ENCODE results near the gene FABP6. TPM values are rescaled to one million over a fixed set of nuclear protein-coding genes. Genes with fewer than 3 reads are reported as not detected.

The FABP6 gene
- total and polyA plus RNA-seq, 5 donors from 2014 or later, result not detected

GRCh38 chr5:160227012-160227411, 2.3 kb upstream of the FABP6 start:
- H3K4me1 ChIP-seq (ENCODE audit: control insufficient read depth, insufficient read depth, low read length, poor library complexity, severe bottlenecking), result no peaks in the 10 kb centered on the region
- H3K4me1 Mint-ChIP-seq, result no peaks in the 10 kb centered on the region
- H3K27ac ChIP-seq (ENCODE audit: insufficient read depth, low read length, poor library complexity, severe bottlenecking), result no peak overlapping the region
- no peaks in the 10 kb centered on the region for H3K9me3 ChIP-seq (ENCODE audit: control insufficient read depth in 2 of 2, low read length in 2 of 2)
- peaks cover 6% of the 10 kb centered on the region for H3K27me3 Mint-ChIP-seq
- no peaks in the 10 kb centered on the region for H3K36me3 Mint-ChIP-seq
- no peak overlapping the region for H3K27ac Mint-ChIP-seq
- DNase-seq (no peak), ATAC-seq (ENCODE audit: low read depth in 2 of 2) (no peak)
- H3K4me3 ChIP-seq (ENCODE audit: low read depth, low read length), result no peak overlapping the region
- no peaks in the 10 kb centered on the region for H3K36me3 ChIP-seq (ENCODE audit: control insufficient read depth, insufficient read depth, low read length)
- no peaks in the 10 kb centered on the region for H3K27me3 ChIP-seq (ENCODE audit: control insufficient read depth, insufficient read depth, low read length)
- H3K9me3 Mint-ChIP-seq, result no peaks in the 10 kb centered on the region
- H3K4me3 Mint-ChIP-seq, result no peak overlapping the region

- Histone ChIP-seq H3K27me3 (ENCODE audit: control insufficient read depth, insufficient read depth, low read length) (no peaks in the 10 kb centered on the region), H3K4me3 (ENCODE audit: low read depth, low read length) (no peak overlapping the region), H3K27ac (ENCODE audit: insufficient read depth, low read length, poor library complexity, severe bottlenecking) (no peak overlapping the region), H3K4me1 (ENCODE audit: control insufficient read depth, insufficient read depth, low read length, poor library complexity, severe bottlenecking) (no peaks in the 10 kb centered on the region), H3K36me3 (ENCODE audit: control insufficient read depth, insufficient read depth, low read length) (no peaks in the 10 kb centered on the region), H3K9me3 (ENCODE audit: control insufficient read depth in 2 of 2, low read length in 2 of 2) (no peaks in the 10 kb centered on the region)
- H3K4me3 Mint-ChIP-seq, result no peak overlapping the region
- no peak for DNase-seq
- peaks cover 6% of the 10 kb centered on the region for H3K27me3 Mint-ChIP-seq
- H3K9me3 Mint-ChIP-seq, result no peaks in the 10 kb centered on the region
- H3K36me3 Mint-ChIP-seq, result no peaks in the 10 kb centered on the region
- no peak for ATAC-seq (ENCODE audit: low read depth in 2 of 2)
- no peaks in the 10 kb centered on the region for H3K4me1 Mint-ChIP-seq
- H3K27ac Mint-ChIP-seq, result no peak overlapping the region
Observed at GRCh38 chr5:160230686-160231527, 1.6 kb downstream of the FABP6 start.

- Histone ChIP-seq H3K27ac (ENCODE audit: insufficient read depth, low read length, poor library complexity, severe bottlenecking) (no peak overlapping the region), H3K4me3 (ENCODE audit: low read depth, low read length) (no peak overlapping the region), H3K9me3 (ENCODE audit: control insufficient read depth in 2 of 2, low read length in 2 of 2) (no peaks in the 10 kb centered on the region), H3K36me3 (ENCODE audit: control insufficient read depth, insufficient read depth, low read length) (no peaks in the 10 kb centered on the region), H3K27me3 (ENCODE audit: control insufficient read depth, insufficient read depth, low read length) (no peaks in the 10 kb centered on the region), H3K4me1 (ENCODE audit: control insufficient read depth, insufficient read depth, low read length, poor library complexity, severe bottlenecking) (no peaks in the 10 kb centered on the region)
- ATAC-seq (ENCODE audit: low read depth in 2 of 2), result no peak
- Mint-ChIP-seq H3K36me3 (no peaks in the 10 kb centered on the region), H3K27me3 (peaks cover under 1% of the 10 kb centered on the region), H3K4me3 (no peak overlapping the region), H3K4me1 (no peaks in the 10 kb centered on the region), H3K27ac (no peak overlapping the region), H3K9me3 (no peaks in the 10 kb centered on the region)
- no peak for DNase-seq
Observed at GRCh38 chr5:160231783-160232342, 2.6 kb downstream of the FABP6 start.

GRCh38 chr5:160233215-160233614, 3.9 kb downstream of the FABP6 start:
- Histone ChIP-seq H3K36me3 (ENCODE audit: control insufficient read depth, insufficient read depth, low read length) (no peaks in the 10 kb centered on the region), H3K9me3 (ENCODE audit: control insufficient read depth in 2 of 2, low read length in 2 of 2) (no peaks in the 10 kb centered on the region), H3K4me1 (ENCODE audit: control insufficient read depth, insufficient read depth, low read length, poor library complexity, severe bottlenecking) (no peaks in the 10 kb centered on the region), H3K27ac (ENCODE audit: insufficient read depth, low read length, poor library complexity, severe bottlenecking) (no peak overlapping the region), H3K4me3 (ENCODE audit: low read depth, low read length) (no peak overlapping the region), H3K27me3 (ENCODE audit: control insufficient read depth, insufficient read depth, low read length) (no peaks in the 10 kb centered on the region)
- no peaks in the 10 kb centered on the region for H3K4me1 Mint-ChIP-seq
- no peak overlapping the region for H3K27ac Mint-ChIP-seq
- no peaks in the 10 kb centered on the region for H3K27me3 Mint-ChIP-seq
- ATAC-seq (ENCODE audit: low read depth in 2 of 2), result no peak
- peaks cover 0 to 2% (median 0%) of the 10 kb centered on the region in 7 donors for H3K9me3 Mint-ChIP-seq
- H3K36me3 Mint-ChIP-seq, result no peaks in the 10 kb centered on the region
- no peak for DNase-seq
- H3K4me3 Mint-ChIP-seq, result no peak overlapping the region

- Histone ChIP-seq H3K27ac (ENCODE audit: insufficient read depth, low read length, poor library complexity, severe bottlenecking) (no peak overlapping the region), H3K4me1 (ENCODE audit: control insufficient read depth, insufficient read depth, low read length, poor library complexity, severe bottlenecking) (no peaks in the 10 kb centered on the region), H3K4me3 (ENCODE audit: low read depth, low read length) (no peak overlapping the region), H3K9me3 (ENCODE audit: control insufficient read depth in 2 of 2, low read length in 2 of 2) (no peaks in the 10 kb centered on the region), H3K36me3 (ENCODE audit: control insufficient read depth, insufficient read depth, low read length) (no peaks in the 10 kb centered on the region), H3K27me3 (ENCODE audit: control insufficient read depth, insufficient read depth, low read length) (no peaks in the 10 kb centered on the region)
- Mint-ChIP-seq H3K27me3 (no peaks in the 10 kb centered on the region), H3K36me3 (no peaks in the 10 kb centered on the region), H3K9me3 (peaks cover 0 to 3% (median 0%) of the 10 kb centered on the region in 7 donors), H3K27ac (no peak overlapping the region), H3K4me1 (no peaks in the 10 kb centered on the region), H3K4me3 (no peak overlapping the region)
- no peak for ATAC-seq (ENCODE audit: low read depth in 2 of 2)
- DNase-seq, result no peak
Observed at GRCh38 chr5:160235731-160236130, 6.4 kb downstream of the FABP6 start.

- Mint-ChIP-seq H3K4me3 (no peak overlapping the region), H3K4me1 (no peaks in the 10 kb centered on the region), H3K36me3 (no peaks in the 10 kb centered on the region), H3K27ac (no peak overlapping the region), H3K9me3 (peaks cover 0 to 3% (median 0%) of the 10 kb centered on the region in 7 donors), H3K27me3 (no peaks in the 10 kb centered on the region)
- no peak overlapping the region for H3K4me3 ChIP-seq (ENCODE audit: low read depth, low read length)
- H3K27ac ChIP-seq (ENCODE audit: insufficient read depth, low read length, poor library complexity, severe bottlenecking), result no peak overlapping the region
- no peaks in the 10 kb centered on the region for H3K4me1 ChIP-seq (ENCODE audit: control insufficient read depth, insufficient read depth, low read length, poor library complexity, severe bottlenecking)
- no peak for DNase-seq
- no peaks in the 10 kb centered on the region for H3K27me3 ChIP-seq (ENCODE audit: control insufficient read depth, insufficient read depth, low read length)
- no peaks in the 10 kb centered on the region for H3K9me3 ChIP-seq (ENCODE audit: control insufficient read depth in 2 of 2, low read length in 2 of 2)
- H3K36me3 ChIP-seq (ENCODE audit: control insufficient read depth, insufficient read depth, low read length), result no peaks in the 10 kb centered on the region
- ATAC-seq (ENCODE audit: low read depth in 2 of 2), result no peak
Observed at GRCh38 chr5:160237571-160238093, 8.3 kb downstream of the FABP6 start.

- Mint-ChIP-seq H3K27ac (no peak overlapping the region), H3K4me3 (no peak overlapping the region), H3K36me3 (no peaks in the 10 kb centered on the region), H3K9me3 (peaks cover 0 to 3% (median 0%) of the 10 kb centered on the region in 7 donors), H3K27me3 (no peaks in the 10 kb centered on the region), H3K4me1 (no peaks in the 10 kb centered on the region)
- Histone ChIP-seq H3K4me1 (ENCODE audit: control insufficient read depth, insufficient read depth, low read length, poor library complexity, severe bottlenecking) (no peaks in the 10 kb centered on the region), H3K9me3 (ENCODE audit: control insufficient read depth in 2 of 2, low read length in 2 of 2) (no peaks in the 10 kb centered on the region), H3K27ac (ENCODE audit: insufficient read depth, low read length, poor library complexity, severe bottlenecking) (no peak overlapping the region), H3K36me3 (ENCODE audit: control insufficient read depth, insufficient read depth, low read length) (no peaks in the 10 kb centered on the region), H3K4me3 (ENCODE audit: low read depth, low read length) (no peak overlapping the region), H3K27me3 (ENCODE audit: control insufficient read depth, insufficient read depth, low read length) (no peaks in the 10 kb centered on the region)
- ATAC-seq (ENCODE audit: low read depth in 2 of 2), result no peak
- no peak for DNase-seq
Observed at GRCh38 chr5:160240350-160240749, 11.0 kb downstream of the FABP6 start.

Data from CD4-positive, CD25-positive, alpha-beta regulatory T cell (primary cell).